Activated CD4-positive, CD25-positive, alpha-beta regulatory T cell (primary cell): ENCODE data around the gene SLC22A6.

Source experiments
- DNase-seq, 4 experiments: peaks; one replicate each; lab custom pipeline; 2025; lab: John Stamatoyannopoulos, UW

SLC22A6 gene, protein sequence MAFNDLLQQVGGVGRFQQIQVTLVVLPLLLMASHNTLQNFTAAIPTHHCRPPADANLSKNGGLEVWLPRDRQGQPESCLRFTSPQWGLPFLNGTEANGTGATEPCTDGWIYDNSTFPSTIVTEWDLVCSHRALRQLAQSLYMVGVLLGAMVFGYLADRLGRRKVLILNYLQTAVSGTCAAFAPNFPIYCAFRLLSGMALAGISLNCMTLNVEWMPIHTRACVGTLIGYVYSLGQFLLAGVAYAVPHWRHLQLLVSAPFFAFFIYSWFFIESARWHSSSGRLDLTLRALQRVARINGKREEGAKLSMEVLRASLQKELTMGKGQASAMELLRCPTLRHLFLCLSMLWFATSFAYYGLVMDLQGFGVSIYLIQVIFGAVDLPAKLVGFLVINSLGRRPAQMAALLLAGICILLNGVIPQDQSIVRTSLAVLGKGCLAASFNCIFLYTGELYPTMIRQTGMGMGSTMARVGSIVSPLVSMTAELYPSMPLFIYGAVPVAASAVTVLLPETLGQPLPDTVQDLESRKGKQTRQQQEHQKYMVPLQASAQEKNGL

DNA sequence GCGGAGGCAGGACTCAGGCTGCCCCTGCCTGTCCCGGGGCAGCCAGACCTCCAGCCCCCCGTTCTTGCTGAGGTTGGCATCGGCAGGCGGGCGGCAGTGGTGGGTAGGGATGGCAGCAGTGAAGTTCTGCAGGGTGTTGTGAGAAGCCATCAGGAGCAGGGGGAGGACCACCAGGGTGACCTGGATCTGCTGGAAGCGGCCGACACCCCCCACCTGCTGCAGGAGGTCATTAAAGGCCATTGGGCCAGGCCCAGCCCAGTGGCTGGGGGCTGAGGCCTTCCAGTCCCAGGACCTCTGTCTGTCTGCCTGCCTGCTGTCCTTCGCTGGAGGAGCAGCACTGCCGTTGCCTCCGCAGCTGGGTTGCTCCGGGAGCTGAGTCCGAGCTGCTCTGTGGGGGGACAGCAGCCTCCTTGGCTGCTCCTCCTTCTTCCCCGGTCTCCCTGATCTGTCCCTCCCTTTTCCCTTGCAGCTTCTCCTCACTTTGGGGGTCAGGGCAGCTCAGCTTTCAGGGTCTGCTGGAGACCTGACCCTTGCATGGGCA, at the start of gene SLC22A6:
Gene SLC22A6 (minus strand): TSS at position 517 of the 541 bp plus-strand sequence. CDS start 277 bp downstream, at position 240.
- no peak for DNase-seq

DNA sequence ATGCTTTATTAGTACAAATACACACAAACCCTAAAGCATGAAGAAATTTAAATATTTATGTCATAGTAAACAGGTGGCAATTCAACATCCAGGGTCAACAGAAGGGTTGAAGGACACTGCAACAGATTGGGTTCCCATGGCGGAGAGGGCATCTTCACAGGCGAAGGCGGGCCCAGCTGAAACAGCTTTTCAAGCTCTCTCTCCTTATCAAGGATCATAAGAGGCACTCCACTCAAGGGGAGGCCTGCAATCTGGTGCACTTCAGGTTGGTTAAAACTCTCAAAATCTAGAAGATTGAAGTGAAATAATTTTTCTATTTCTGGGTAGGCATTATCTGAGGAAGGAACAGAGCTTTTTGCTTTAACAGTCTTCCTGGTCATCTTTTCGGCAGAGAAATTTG, 47.7 kb upstream of the SLC22A6 start:
- no peak for DNase-seq

DNA sequence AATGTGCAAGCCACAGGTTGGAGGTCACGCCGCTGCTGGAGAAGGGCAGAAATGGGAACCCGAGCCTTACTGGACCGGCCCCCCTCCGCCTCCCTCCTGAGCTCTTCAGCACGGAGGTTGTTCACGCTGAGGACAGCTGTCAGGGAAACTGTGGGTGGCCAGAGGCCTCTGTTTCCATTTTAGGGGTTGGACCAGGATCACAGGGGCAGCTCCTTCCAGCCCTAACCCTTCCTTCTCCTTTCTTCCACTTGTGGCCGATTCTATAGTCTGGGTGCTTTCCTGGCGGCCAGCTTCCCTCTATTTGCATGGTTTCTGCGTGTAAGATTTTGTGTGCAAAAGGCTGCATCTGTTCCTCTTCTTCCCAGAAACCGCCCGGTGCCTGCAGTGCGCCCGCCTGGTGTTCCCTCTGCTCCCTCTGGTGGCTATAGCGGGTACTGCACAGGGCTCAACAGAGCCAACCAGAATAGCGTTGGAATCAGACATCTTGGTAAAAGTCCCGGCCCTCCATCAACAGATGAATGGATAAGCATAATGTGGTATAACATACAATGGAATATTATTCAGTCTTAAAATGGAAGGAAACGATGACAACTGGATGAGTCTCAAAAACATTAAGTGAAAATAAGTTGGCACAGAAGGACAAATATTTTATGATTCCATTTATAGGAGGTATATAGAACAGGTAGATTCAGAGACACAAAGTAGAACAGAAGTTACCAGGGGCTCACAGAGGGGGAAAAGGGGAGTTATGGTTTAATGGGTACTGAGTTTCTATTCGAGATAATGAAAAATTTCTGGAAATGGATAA, 39.3 kb upstream of the SLC22A6 start:
- peak; percentile 65 to 94 (median 77) for DNase-seq

DNA sequence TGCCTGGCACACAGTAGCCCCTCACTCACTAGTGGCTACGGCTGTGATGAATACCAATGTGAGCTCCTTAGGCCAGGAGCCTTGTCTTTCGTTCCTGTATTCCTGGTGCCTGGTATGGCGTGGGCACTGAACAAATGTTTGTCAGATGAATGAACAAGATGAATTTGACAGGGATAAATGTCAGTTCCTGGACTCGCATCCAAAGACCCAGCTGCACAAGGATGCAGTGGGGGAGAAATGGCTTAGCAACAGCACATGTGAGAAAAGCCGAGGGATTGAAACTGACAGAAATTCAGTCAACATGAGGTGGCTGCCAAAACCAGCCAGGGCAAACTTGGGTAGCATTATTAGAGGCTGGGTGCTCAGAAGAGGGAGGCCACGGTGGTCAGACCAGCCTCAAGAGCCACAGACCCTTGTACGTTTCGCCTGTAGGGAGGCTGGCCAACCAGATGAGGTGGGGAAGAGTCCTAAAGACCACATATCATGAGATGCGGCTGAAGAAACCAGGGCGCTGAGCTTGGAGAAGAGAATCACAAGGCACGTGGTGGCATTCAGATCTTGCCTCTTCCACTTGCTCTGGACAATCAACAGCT, 38.6 kb upstream of the SLC22A6 start:
- DNase-seq = no peak

DNA sequence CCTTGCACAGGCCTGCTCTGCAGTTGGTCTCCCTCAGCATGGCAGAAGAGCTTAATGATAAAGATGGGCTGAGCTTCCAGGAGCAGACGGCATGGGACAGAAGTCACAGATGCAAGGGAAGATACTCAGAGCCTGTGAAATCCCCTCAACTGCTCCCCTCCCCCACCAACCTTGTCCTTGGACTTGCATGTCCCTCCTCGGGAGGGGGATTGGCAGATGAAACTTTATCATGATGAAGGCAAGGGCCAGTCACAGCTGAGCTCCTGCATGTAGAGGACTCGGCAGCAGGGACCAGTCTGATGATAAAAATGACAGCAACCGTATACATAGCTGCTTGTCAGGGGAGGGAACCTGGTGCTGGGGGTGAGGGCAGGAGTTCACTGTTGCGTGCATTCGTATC, 37.7 kb upstream of the SLC22A6 start:
- no peak for DNase-seq

DNA sequence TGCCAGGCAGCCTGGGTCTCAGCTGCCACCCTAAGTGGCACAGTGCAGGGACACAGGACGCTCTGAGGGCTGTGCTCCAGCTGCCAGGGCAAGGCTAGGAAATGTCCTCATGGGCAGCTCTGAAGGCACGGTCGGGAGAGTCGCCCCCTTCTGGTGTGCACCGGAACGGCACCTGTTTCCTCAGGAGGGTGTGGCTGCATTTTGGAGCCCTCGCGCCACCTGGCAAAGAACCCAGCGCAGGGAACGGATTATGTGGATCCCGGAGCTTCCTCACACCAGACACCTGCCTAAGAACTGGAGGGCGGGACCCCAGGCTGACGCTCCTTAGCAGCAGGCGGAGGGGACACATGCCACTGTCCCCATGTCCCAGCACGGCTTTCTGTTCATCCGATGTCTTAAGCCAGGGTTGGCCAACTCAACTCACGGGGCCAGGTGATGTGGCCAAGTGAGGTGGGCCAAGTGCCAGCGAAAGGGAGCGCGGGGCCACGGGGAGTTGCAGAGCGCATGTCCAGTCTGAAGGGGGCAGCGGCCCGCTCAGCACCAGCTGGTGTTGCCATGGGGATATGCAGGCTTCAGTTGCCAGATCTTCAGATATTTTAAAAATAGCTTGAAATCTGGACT, 36.0 kb upstream of the SLC22A6 start:
- DNase-seq = peak in 2 of 4 experiments; percentile 3 to 4

DNA sequence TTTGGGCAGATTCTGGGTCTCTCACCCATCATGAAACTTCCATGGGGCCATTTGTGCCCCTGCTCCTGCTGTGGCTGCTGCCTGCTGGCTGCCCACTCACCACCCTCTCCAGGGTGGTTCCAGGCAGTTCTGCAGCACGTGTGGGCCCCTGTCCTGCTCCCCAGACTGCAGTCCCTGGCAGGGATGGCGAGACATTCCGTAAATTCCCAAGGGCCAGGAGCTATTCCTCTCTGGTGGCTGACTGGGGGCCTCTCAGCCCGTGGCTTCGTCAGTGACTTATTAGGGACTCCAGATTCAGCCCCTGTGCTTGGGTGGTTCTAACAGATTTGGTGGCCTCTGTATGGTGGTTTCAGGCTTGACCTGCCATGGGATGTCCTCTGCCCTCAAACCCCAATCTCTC, 34.7 kb upstream of the SLC22A6 start:
- no peak for DNase-seq

DNA sequence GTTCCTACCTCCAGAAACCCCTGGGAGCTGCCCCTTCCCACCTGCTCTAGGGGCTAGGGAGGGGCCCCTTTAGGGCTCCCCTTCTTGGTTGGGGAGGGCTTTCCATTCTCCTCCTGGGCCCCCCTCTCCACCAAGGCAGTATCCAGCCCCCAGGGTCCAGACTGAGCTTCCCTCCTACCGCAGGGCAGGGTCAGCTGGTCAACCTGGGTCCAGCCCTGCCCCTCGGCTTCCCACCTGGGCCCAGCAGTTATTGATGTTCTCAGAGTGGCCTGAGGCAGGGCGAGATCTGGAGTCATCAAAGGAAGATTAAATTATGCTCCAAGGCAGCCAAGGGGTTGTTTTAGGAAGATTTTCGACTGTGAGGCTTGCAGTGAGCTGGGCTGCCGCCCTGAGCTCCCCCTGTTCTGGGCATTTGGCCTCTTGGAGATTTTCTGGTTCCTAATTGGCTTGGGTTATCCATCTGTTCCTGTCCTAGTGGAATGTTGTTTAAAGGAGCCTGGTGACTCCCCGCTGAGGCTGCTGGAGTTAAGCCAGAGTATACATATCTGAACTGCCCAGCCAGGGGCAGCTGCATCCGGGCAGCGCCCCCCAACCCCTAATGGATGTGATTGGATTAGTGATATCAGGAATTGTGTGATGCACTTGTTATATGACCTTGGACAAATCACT, 32.7 kb upstream of the SLC22A6 start:
- no peak for DNase-seq

DNA sequence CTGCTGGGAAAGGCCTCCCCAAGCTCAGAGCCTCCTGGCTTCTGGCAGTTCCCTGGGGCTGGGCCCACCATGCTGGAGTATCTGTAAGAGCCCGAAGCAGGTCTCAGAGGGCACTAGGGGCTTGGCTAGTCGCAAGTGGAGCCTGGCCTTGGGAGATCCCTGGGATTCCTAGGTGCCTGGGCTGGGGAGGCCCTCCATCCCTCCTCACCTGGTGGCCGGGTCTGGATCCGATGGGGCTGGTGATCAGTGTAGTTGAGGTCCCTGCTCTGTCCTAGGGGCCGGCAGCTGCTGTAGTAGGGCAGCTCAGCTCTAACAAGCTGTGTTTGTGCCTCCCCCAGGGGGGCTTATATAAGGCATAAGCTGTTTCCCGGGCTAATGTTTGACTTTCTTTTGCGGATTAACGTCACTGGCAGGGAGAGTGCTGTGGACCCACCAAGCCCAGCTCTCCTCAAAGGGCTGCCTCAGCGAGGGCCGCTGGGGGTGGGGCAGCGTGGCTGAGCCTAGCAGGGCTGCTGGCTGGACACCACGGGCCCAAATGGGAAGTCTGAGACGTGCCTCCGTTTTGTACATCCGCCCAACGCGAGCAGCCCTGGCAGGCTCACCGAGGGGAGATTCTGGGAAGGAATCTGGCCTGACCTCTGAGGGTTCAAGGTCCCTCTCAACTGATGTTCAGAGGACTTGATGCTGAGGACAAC, 30.9 kb upstream of the SLC22A6 start, which contains the start of gene SLC22A8:
Gene SLC22A8 (minus strand): TSS at position 321 of the 695 bp plus-strand sequence. CDS start 883 bp downstream, outside the sequence.
- no peak for DNase-seq

DNA sequence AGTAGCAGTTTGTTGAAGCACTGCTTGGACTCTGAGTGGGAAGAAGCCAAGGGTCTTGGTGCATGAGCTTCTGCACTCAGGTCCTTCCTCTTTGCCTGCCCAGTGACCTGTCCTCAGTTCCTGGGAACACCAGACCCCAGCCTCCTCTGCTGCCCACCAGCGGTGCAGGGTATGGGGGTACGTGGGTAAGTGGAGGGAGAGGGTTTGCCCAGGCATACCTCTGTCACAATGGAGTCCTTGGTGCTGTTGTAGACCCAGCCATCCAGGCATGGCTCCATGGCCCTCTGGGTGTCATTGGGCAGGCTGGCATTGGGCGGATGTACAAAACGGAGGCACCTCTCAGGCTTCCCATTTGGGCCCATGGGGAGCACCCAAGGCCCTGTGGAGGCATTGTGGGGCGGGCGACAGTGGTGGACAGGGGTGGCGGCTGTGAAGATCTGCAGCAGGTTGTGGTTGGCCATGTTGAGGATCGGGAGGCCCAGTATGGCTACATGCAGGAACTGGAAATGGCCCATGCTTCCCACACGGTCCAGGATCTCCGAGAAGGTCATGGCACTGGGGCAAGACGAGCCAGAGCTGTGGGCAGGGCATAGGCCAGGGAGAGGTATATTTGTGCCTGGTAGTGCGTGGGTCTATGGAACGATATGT, 29.8 kb upstream of the SLC22A6 start:
- DNase-seq = no peak

DNA sequence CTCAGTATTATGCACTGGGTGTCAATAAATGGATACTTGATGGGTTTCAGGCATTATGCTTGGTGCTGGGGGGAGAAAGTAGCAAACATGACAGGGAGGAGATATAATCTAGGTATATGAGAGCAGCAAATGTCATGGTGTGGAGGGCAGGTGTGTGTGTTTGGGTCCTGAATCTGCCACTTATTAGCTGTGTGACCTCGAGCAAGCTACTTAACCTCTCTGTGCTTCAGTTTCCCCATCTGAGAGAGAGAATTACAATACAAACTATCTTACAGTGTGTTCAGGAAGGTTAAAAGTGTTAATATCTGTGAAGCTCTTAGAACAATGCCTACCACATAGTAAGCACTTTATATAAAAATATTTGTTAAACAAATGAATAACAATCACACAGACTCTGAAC, 28.1 kb upstream of the SLC22A6 start:
- no peak for DNase-seq

DNA sequence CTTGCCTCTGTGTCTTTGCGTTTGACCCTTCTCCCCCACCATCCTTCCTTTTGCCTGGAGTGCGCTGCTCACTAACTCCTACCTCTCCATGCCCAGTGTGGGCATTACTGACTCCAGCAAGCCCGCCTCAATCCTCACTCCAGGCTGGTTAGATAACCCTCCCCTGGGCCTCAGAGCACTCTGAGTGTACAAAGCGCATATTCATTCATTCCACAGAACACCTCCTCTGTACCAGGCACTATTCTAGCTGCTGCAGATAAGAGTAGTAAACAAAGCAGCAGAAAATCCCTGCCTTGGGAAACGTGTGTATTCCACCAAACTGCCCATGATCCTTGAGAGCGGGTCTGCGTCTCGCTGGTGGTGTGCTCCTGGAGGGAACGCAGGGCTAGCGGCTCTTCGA, 27.7 kb upstream of the SLC22A6 start:
- no peak for DNase-seq

DNA sequence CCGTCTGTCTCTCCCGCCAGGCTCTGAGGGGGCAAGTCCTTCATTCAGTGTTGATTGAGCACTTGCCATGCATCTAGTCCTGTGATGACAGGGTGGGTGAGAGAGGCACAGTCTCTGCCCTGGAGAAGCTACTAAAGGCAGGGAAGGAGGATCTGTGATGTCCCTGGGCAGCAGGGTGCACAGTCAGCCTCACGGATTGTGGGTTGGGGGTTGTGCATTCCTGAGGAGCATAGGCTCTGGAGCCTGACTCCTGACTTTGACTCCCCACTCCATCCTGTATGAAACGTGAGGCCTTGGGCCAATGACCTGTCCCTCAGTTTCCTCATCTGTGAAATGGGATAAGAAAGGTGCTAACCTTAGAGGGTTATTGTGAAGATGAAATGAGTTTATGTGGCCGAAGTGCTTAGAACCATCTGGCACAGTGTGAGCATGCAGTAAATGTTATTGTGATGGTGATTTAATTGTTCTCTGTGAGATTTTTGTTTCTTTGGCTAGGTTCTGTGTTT, 26.2 kb upstream of the SLC22A6 start:
- DNase-seq = no peak

DNA sequence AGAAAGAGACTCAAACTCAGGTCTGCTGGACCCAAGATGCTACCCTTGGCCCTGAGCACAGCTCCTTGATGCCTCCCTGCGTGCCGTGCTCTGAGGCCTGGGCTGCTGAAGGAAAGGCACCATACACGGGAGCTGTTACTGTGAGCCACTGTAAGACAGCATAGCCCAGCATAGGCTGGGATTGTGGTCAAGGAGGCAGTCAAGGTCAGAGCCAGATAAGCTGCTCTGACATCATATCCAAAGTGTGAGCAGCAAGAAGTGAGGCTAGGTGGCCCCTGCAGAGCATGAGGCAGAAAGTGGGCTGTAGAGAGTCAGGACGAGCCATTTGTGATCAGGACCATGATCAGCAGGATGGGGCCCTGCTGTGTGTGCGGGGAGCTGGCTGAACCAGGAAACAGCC, 23.2 kb upstream of the SLC22A6 start:
- no peak for DNase-seq

DNA sequence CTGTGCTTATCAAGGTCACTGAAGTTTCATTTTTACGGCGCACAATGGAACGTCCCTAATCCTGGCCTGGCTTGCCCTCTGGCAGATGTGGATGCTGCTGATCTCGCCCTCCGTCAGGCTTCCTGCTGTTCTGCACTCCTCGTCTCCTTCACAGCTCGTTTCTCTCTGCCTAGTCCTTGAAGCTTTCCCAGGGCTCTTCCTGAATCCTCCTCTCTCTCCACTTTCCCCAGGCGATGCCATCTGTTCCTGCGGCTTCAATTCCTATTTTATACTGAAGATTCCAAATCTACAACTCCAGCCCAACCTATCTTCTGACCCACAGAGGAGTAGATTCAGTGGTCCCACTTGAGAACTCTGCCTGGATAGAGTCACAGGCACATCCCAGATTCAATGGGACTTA, 16.7 kb upstream of the SLC22A6 start:
- DNase-seq = no peak

DNA sequence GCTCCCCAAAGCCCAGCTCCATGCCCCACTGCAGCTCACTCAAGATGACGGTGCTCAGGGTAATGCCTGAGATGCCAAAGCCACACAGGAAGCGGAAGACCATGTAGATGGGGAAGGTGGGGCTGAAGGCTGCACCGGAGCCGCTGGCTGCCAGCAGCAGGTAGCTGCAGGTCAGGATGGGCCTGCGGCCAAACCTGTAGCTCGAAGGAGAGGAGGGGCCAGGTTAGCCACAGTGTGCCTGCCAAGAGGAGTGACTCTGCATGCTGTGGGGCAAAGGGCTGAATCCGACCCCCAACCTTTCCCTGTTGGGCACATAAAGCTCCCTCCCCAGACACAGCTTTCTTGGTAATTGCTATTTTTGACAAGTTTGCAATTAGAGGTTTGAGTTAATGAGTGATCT, 14.9 kb upstream of the SLC22A6 start:
- DNase-seq = no peak

DNA sequence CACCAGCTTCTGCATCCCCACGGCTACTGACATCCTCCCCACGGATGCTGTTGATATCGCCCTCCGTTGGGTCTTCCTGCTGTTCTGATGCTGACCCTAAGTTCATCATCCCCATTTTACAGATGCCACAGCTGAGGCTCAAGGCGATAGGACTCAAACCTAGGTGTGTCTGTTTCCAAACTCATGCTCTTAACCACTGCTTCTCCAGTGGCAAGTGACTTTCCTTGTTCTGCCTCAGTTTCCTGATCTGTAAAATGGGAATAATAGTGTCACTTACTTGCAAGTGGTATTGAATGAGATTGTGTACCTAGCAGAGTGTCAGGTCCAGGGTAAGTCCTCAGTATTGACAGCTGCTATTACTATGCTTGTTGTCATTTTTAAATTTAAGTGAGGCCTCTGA, 14.4 kb upstream of the SLC22A6 start:
- DNase-seq = no peak

DNA sequence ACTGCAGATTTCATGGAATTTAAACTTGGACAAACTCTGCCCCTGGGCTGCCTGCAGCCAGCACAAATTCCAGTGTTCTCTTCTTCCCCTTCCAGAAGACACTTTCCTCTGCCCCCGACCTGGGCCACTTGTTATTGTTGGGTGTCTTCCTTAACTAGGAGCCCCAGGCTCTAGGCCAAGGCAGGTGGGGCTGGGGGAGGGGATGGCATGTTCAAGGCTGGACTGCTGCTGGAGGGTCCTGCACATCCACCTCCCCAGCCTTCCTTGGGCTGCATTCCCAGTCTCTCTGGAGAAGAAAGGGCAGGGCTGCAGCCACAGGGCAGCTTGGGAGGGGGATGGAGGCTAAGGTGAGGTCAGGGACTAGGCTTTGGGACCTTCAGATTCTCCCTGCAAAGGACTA, 11.5 kb upstream of the SLC22A6 start:
- DNase-seq = no peak

DNA sequence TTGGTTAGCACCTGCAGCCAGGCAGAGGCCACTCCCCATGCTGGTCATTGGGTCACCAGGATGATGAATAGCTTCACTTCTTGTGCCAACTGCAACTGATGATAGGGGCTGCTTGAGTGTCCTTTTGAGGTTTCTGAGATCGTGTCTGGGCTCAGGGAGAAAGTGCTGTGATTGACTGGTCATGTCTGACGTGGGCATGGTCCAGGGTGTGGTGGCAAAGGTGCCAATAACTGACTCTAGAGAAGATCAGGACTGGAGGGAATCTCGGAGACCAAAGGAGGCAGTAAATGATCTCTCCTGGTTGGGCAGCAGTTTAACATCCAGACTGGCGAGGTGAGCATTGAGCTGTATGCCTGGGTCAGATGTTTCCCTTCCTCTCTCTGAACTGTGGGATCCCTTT, 10.0 kb upstream of the SLC22A6 start:
- no peak for DNase-seq

DNA sequence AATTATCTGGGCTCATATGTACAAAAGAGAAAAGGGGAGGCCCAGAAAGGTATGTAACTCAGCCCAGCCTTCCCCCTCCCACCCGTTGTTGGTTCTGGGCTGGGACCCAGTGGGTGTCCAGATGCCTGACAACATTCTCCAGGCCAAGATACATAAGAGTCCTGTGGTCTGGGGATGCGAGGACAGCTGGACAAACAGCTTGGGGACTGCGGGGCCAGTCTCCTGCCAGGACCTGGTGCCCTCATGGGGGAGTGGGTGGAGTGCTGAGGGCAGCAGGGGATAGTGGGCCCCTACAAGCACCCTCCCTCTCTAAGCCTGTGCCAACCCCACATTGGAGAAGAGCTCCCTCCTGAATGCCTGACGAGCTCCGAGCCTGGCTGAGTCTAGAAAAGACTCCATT, 3.5 kb upstream of the SLC22A6 start:
- DNase-seq = no peak
